A673 (cell line): Measurements from ENCODE around the gene CAPN2. TPM values are rescaled to one million over a fixed set of nuclear protein-coding genes. Genes with fewer than 3 reads are reported as not detected.
A peak's percentile ranks its signal among the peaks of the same experiment; 100 is the strongest.

Source experiments
- BruUV-seq: library from RNA; stranded (reverse); fragments of 400-500 nt; replicated peaks from 2 replicates; lab custom pipeline; 2021; lab: Mats Ljungman, UMichigan
- CTCF ChIA-PET: fragments of 300-600 bp; sonication (Branson Sonifier 250); formaldehyde crosslinking; loops from one replicate; lab custom pipeline; 2022; ENCODE audit warnings: antibody characterized with exemption; lab: Charles Lee
- POLR2A ChIA-PET: fragments of 300-600 bp; sonication (Branson Sonifier 250); formaldehyde crosslinking; loops from one replicate; lab custom pipeline; 2022; ENCODE audit warnings: antibody characterized with exemption; ENCODE audit not compliant: low non-redundant PET; lab: Charles Lee
- DNase-seq: peaks from one replicate; pipeline ENCODE4 v3.0.0-alpha.2; 2015; ENCODE audit warnings: low spot score
- H3K27ac ChIP-seq: fragments of 200-600 bp; sonication (generic); 2 replicates; pipeline ENCODE4 v1.5.1; 2016; ENCODE audit warnings: mixed run types, low read depth, mild to moderate bottlenecking, mixed read lengths, antibody characterized with exemption, low read length; ENCODE audit not compliant: poor library complexity, severe bottlenecking
- H3K27me3 ChIP-seq: fragments of 200-600 bp; sonication (generic); replicated peaks from 2 replicates; pipeline ENCODE4 v1.6.1; 2017; ENCODE audit warnings: mixed run types, low read depth, mild to moderate bottlenecking, mixed read lengths, antibody characterized with exemption, low read length; ENCODE audit not compliant: insufficient read depth, poor library complexity
- H3K36me3 ChIP-seq: fragments of 200-600 bp; sonication (generic); 2 replicates; pipeline ENCODE4 v1.6.1; 2016; ENCODE audit warnings: mixed run types, mild to moderate bottlenecking, mixed read lengths, antibody characterized with exemption, low read length; ENCODE audit not compliant: insufficient read depth, poor library complexity, severe bottlenecking
- H3K4me1 ChIP-seq: fragments of 200-600 bp; sonication (generic); 2 replicates; pipeline ENCODE4 v1.6.1; 2017; ENCODE audit warnings: mixed run types, mild to moderate bottlenecking, mixed read lengths, antibody characterized with exemption, low read length; ENCODE audit not compliant: insufficient read depth, poor library complexity, severe bottlenecking
- H3K4me3 ChIP-seq: fragments of 200-600 bp; sonication (generic); 2 replicates; pipeline ENCODE4 v1.5.1; 2016; ENCODE audit warnings: low read depth, mixed run types, mild to moderate bottlenecking, mixed read lengths, low read length; ENCODE audit not compliant: poor library complexity, severe bottlenecking
- H3K9me3 ChIP-seq: fragments of 200-600 bp; sonication (generic); 2 replicates; pipeline ENCODE4 v1.6.1; 2016; ENCODE audit warnings: mixed run types, low read depth, mild to moderate bottlenecking, mixed read lengths, antibody characterized with exemption, low read length; ENCODE audit not compliant: poor library complexity, severe bottlenecking
- EZH2 ChIP-seq: fragments of 200-600 bp; sonication (generic); IDR thresholded peaks from 2 replicates; pipeline ENCODE4 v1.6.1; 2017; ENCODE audit warnings: borderline replicate concordance, low read depth, mild to moderate bottlenecking, mixed read lengths, antibody characterized with exemption, low read length; ENCODE audit not compliant: poor library complexity, severe bottlenecking
- intact Hi-C: fragments of 100-400 bp; cut with micrococcal nuclease; formaldehyde crosslinking; loops from one replicate; pipeline ENCODE4 v1.10.0; 2022; ENCODE audit not compliant: unreplicated experiment
- total RNA-seq: library from RNA; stranded (reverse); gene quantifications from 2 replicates; pipeline ENCODE4 v1.2.3, GENCODE V29; 2021
- TF ChIP-seq, protein P1 (sequence below): fragments of 300-800, 200-600 bp; sonication (generic); conservative IDR thresholded peaks from 2 replicates; pipeline ENCODE4 v1.5.1; 2017; ENCODE audit warnings: low read depth, mild to moderate bottlenecking, antibody characterized with exemption, low read length, moderate library complexity, mixed read lengths

Gene CAPN2
- total RNA-seq, 1 experiment from 2014 or later: 137 TPM

DNA sequence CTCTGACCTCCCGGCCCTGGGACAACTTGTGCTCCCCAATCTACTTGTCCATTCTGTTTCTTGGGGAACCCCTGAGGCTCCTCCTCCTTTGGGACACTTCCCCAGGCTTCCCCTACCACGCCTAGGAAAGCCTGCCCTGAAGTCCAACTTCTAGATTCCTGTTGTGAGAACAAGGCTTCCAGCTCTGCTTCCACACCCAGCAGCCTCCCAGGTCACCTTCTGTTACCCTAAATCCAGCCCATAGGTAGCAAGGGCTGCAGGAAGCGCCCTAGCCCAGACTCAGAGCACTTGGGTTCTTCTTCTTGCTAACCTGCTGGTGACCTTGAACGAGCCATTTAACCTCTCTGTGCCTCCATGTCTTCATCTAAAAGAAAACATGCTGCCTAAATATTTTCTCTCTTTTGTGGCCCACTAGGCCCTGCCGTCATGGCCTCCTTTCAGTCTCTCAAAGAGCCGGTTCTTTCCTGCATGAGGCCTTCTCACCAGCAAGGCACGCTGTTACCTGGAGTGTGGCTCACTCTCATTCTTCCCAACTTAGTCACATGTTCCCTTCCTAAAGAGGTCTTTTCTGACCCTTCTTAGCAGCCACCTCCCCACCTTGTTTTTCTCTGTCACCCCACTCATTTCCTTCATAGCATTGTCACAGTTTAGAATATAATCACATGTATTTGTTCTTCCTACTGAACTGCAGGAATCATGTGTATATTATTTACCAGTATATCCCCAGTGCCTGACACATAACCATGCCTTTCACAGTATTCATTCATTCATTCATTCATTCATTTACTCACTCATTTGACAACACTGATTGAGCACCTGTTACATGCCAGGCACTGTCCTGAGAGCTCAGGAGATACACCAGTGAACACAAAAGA is 1.4 kb downstream of the CAPN2 start:
- no peaks in the 10 kb centered on the region for H3K27me3 ChIP-seq
- no TSS peak for BruUV-seq
- no peak for DNase-seq
- ChIA-PET CTCF (no interaction called here), POLR2A (no interaction called here)
- intact Hi-C loops: loop anchor here (1.0 kb wide), 1 partner anchor 36 kb away; no protein-coding TSS in a partner anchor
- peaks cover 44% of the 10 kb centered on the region for H3K4me1 ChIP-seq
- no peak for TF ChIP-seq EZH2
- H3K27ac ChIP-seq: peak overlapping the region; percentile 92
- H3K9me3 ChIP-seq: no peaks in the 10 kb centered on the region
- peaks cover 4% of the 10 kb centered on the region for H3K36me3 ChIP-seq
- peak overlapping the region; percentile 75 for H3K4me3 ChIP-seq

GRCh38 chr1:223714421-223714724 is 2.0 kb downstream of the CAPN2 start:
- intact Hi-C loops: no loop called here
- BruUV-seq: no TSS peak
- no peak for DNase-seq
- Histone ChIP-seq H3K4me3 (peak overlapping the region; percentile 75), H3K27me3 (no peaks in the 10 kb centered on the region), H3K9me3 (no peaks in the 10 kb centered on the region), H3K4me1 (peaks cover 44% of the 10 kb centered on the region), H3K36me3 (peaks cover 9% of the 10 kb centered on the region), H3K27ac (peak overlapping the region; percentile 92)
- POLR2A ChIA-PET: no interaction called here
- no peak for TF ChIP-seq EZH2
- TF ChIP-seq, protein P1, sequence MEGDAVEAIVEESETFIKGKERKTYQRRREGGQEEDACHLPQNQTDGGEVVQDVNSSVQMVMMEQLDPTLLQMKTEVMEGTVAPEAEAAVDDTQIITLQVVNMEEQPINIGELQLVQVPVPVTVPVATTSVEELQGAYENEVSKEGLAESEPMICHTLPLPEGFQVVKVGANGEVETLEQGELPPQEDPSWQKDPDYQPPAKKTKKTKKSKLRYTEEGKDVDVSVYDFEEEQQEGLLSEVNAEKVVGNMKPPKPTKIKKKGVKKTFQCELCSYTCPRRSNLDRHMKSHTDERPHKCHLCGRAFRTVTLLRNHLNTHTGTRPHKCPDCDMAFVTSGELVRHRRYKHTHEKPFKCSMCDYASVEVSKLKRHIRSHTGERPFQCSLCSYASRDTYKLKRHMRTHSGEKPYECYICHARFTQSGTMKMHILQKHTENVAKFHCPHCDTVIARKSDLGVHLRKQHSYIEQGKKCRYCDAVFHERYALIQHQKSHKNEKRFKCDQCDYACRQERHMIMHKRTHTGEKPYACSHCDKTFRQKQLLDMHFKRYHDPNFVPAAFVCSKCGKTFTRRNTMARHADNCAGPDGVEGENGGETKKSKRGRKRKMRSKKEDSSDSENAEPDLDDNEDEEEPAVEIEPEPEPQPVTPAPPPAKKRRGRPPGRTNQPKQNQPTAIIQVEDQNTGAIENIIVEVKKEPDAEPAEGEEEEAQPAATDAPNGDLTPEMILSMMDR: no peak
- CTCF ChIA-PET: no interaction called here

GRCh38 chr1:223714849-223715603 is 2.7 kb downstream of the CAPN2 start:
- peak; percentile 88 for DNase-seq
- Histone ChIP-seq H3K27me3 (no peaks in the 10 kb centered on the region), H3K4me3 (peak overlapping the region; percentile 75), H3K9me3 (no peaks in the 10 kb centered on the region), H3K36me3 (peaks cover 16% of the 10 kb centered on the region), H3K4me1 (peaks cover 44% of the 10 kb centered on the region), H3K27ac (peak overlapping the region; percentile 92)
- intact Hi-C loops: no loop called here
- ChIA-PET CTCF (no interaction called here), POLR2A (no interaction called here)
- TF ChIP-seq, protein P1: no peak
- TF ChIP-seq EZH2: no peak
- no TSS peak for BruUV-seq
